Esophagus muscularis mucosa (tissue), 4 donors: Measurements from ENCODE around the gene SMIM33. TPM values are rescaled to one million over a fixed set of nuclear protein-coding genes. Genes with fewer than 3 reads are reported as not detected.

Experiments used
- DNase-seq: peaks from one replicate; pipeline ENCODE4 v3.0.0-alpha.2; 2017; ENCODE audit errors: extremely low spot score
- H3K27ac ChIP-seq, 4 donors: fragments of 200-600 bp; sonication (generic); replicated peaks in 1 of 4; 1 replicate in 3 of 4; 2 replicates in 1 of 4; pipeline ENCODE4 v1.5.1; 2016 to 2019; ENCODE audit warnings: mild to moderate bottlenecking in 1 of 4
- H3K27me3 ChIP-seq, 4 donors: fragments of 200-600 bp; sonication (generic); one replicate each; pipeline versions ENCODE4 v1.5.1 to v1.6.0; 2016 to 2019
- H3K36me3 ChIP-seq, 4 donors: fragments of 200-600 bp; sonication (generic); one replicate each; pipeline ENCODE4 v1.5.1; 2016 to 2019
- H3K4me1 ChIP-seq, 4 donors: fragments of 200-600 bp; sonication (generic); one replicate each; pipeline ENCODE4 v1.5.1; 2016 to 2019
- H3K4me3 ChIP-seq, 4 donors: fragments of 200-600 bp; sonication (generic); 1 replicate in 2 of 4; 2 replicates in 2 of 4; pipeline ENCODE4 v1.5.1; 2016 to 2019; ENCODE audit warnings: mild to moderate bottlenecking in 4 of 4, moderate library complexity in 1 of 4
- H3K9me3 ChIP-seq, 4 donors: fragments of 200-600 bp; sonication (generic); 1 replicate in 3 of 4; 2 replicates in 1 of 4; pipeline ENCODE4 v1.5.1; 2016 to 2019
- CTCF ChIP-seq, 3 experiments: fragments of 200-600 bp in 2 of 3; fragments of 450-650 bp in 1 of 3; sonication (generic) in 2 of 3; IDR thresholded peaks; one replicate each; pipeline ENCODE4 v1.5.1; 2017 to 2019; ENCODE audit warnings: antibody characterized with exemption in 3 of 3, mild to moderate bottlenecking in 2 of 3, moderate library complexity in 1 of 3
- EP300 ChIP-seq: sonication (generic); formaldehyde crosslinking; IDR thresholded peaks from one replicate; pipeline ENCODE4 v1.6.1; 2017; ENCODE audit warnings: antibody characterized with exemption
- POLR2A ChIP-seq: fragments of 450-650 bp; IDR thresholded peaks from one replicate; pipeline ENCODE4 v1.6.1; 2017; ENCODE audit warnings: antibody characterized with exemption, moderate library complexity, mild to moderate bottlenecking, low read depth
- POLR2AphosphoS5 ChIP-seq, 2 donors: sonication (generic); formaldehyde crosslinking; IDR thresholded peaks; one replicate each; pipeline ENCODE4 v1.6.1; 2017; ENCODE audit warnings: antibody characterized with exemption in 2 of 2
- WGBS: methylation state at CpG from one replicate; pipeline ENCODE4 v1.1.5; 2018; 5-methylcytosine and 5-hydroxymethylcytosine counted together
- intact Hi-C: fragments of 100-400 bp; cut with DNase I; formaldehyde crosslinking; loops from one replicate; pipeline ENCODE4 v1.15.1; 2023
- total RNA-seq, 4 donors: library from RNA; depleted of rRNA; stranded (reverse); fragments of >200 nt; gene quantifications; one replicate each; pipeline versions ENCODE4 v1.1.0 to v1.2.1, GENCODE V29; 2016

The SMIM33 gene
- total RNA-seq, 4 donors from 2014 or later, result not detected

- Histone ChIP-seq H3K36me3 (peaks cover 0 to 24% (median 0%) of the 10 kb centered on the region in 4 donors), H3K4me1 (peaks cover 7 to 26% (median 19%) of the 10 kb centered on the region in 4 donors), H3K4me3 (no peak overlapping the region), H3K9me3 (no peaks in the 10 kb centered on the region), H3K27ac (no peak overlapping the region), H3K27me3 (no peaks in the 10 kb centered on the region)
- intact Hi-C loops, result no loop called here
- DNase-seq, result no peak
- TF ChIP-seq CTCF (IDR thresholded peaks at IDR 0.05), result no peak
- no peak for TF ChIP-seq POLR2AphosphoS5 (IDR thresholded peaks at IDR 0.05)
- TF ChIP-seq POLR2A, result no peak
- no peak for TF ChIP-seq EP300
- 68% methylated on average over 4 of the region's 4 CpGs for WGBS
These were observed 26.9 kb upstream of the SMIM33 start for GRCh38 chr5:139443831-139444453.

- Histone ChIP-seq H3K9me3 (no peaks in the 10 kb centered on the region), H3K4me3 (no peak overlapping the region), H3K4me1 (peaks cover 0 to 17% (median 12%) of the 10 kb centered on the region in 4 donors), H3K27ac (peak overlapping the region in 1 of 4 donors; percentile 18), H3K36me3 (peaks cover 0 to 31% (median 0%) of the 10 kb centered on the region in 4 donors), H3K27me3 (no peaks in the 10 kb centered on the region)
- WGBS, result 49% methylated on average over 7 of the region's 7 CpGs
- no peak for DNase-seq
- TF ChIP-seq POLR2A, result no peak
- TF ChIP-seq POLR2AphosphoS5 (IDR thresholded peaks at IDR 0.05), result no peak
- no peak for TF ChIP-seq EP300
- TF ChIP-seq CTCF (IDR thresholded peaks at IDR 0.05), result no peak
- intact Hi-C loops, result no loop called here
These were observed 25.3 kb upstream of the SMIM33 start for GRCh38 chr5:139445325-139446170.

GRCh38 chr5:139446956-139447779, 23.6 kb upstream of the SMIM33 start:
- DNase-seq, result no peak

GRCh38 chr5:139451176-139451575, 19.6 kb upstream of the SMIM33 start:
- peaks cover 0 to 71% (median 0%) of the 10 kb centered on the region in 4 donors for H3K36me3 ChIP-seq
- no peaks in the 10 kb centered on the region for H3K27me3 ChIP-seq
- no peak for DNase-seq
- no peaks in the 10 kb centered on the region for H3K9me3 ChIP-seq
- no peak overlapping the region for H3K27ac ChIP-seq
- H3K4me1 ChIP-seq, result no peaks in the 10 kb centered on the region
- TF ChIP-seq POLR2A, result no peak
- TF ChIP-seq EP300, result no peak
- TF ChIP-seq CTCF (IDR thresholded peaks at IDR 0.05), result no peak
- no peak for TF ChIP-seq POLR2AphosphoS5 (IDR thresholded peaks at IDR 0.05)
- WGBS, result 88% methylated on average over 2 of the region's 2 CpGs
- intact Hi-C loops, result no loop called here
- H3K4me3 ChIP-seq, result no peak overlapping the region

More at GRCh38 chr5:139446956-139447779, 23.6 kb upstream of the SMIM33 start:
- Histone ChIP-seq H3K27ac (no peak overlapping the region), H3K9me3 (no peaks in the 10 kb centered on the region), H3K36me3 (peaks cover 0 to 47% (median 0%) of the 10 kb centered on the region in 4 donors), H3K4me1 (peaks cover 0 to 17% (median 12%) of the 10 kb centered on the region in 4 donors), H3K4me3 (no peak overlapping the region), H3K27me3 (no peaks in the 10 kb centered on the region)
- WGBS, result 82% methylated on average over 5 of the region's 5 CpGs
- TF ChIP-seq EP300, result no peak
- intact Hi-C loops, result no loop called here
